NCI-H2227 treated with DMSO at 0.1 percent for 48 hours (cell line): ENCODE results near the gene OTOGL.
"Not testable (repeated sequence)": the region's sequence is repeated elsewhere in the genome, so short reads cannot be mapped to it uniquely, and the experiment has no call there.

Experiments
- DNase-seq: peaks from one replicate; lab custom pipeline; 2025; lab: John Stamatoyannopoulos, UW

Gene OTOGL, protein sequence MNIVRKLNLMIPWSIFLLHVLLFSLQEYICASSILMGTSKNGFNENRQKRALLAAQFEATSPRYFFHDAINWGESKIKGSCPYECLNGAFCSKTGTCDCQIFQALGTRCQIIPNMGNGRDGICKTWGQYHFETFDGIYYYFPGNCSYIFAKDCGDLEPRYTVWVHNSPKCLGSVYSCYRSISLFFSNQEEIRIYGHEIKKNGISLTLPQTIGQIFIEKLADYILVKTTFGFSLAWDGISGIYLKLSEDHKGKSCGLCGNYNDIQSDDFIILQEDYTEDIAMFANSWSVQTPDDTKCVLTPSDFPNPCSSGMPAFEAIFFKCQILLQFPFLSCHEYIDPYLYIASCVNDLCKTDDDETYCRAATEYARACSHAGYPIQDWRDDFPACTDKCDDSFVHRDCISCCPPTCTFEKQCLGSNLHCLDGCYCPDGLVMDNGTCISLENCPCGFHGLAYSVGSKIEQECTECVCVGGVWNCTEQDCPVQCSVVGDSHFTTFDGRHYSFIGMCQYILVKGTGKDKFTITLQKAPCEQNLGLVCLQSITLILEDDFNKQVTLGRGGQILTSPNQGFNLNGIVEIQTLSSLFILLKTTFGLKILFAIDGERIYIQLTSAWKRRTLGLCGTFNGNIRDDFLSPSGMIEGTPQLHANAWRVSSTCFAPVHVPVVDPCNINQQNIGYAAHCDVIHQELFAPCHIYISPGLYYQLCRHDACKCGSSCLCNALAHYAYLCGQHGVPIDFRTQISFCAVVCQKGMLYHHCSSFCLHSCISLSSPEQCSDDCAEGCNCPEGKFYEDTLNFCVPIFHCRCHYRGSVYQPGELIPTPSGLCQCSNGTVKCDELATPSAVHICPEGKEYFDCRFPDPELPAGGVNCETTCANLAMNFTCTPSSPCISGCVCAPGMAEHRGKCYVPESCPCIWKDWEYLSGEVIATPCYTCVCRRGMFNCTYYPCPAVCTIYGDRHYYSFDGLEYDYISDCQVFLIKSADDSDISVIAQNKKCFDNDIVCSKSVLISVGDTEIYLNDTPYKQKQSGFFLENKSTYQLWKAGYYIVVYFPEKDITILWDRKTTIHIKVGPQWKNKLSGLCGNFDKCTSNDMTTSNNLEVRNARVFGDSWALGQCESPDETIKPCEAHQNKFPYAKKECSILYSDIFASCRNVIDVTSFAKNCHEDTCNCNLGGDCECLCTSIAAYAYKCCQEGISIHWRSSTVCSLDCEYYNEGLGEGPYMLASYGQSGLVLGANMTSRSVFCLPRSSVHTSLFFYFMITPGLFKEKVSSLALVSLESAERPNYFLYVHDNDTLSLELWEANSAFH (N-terminal part only)

GRCh38 chr12:80099259-80099658, at the start of gene OTOGL:
TSS of gene OTOGL (plus strand) at chr12:80099537. CDS start at chr12:80209432, 109,895 bp downstream.
- DNase-seq: peak; percentile 32

- DNase-seq: no peak
Measured at GRCh38 chr12:80050236-80050635, 49.1 kb upstream of the OTOGL start.

DNA sequence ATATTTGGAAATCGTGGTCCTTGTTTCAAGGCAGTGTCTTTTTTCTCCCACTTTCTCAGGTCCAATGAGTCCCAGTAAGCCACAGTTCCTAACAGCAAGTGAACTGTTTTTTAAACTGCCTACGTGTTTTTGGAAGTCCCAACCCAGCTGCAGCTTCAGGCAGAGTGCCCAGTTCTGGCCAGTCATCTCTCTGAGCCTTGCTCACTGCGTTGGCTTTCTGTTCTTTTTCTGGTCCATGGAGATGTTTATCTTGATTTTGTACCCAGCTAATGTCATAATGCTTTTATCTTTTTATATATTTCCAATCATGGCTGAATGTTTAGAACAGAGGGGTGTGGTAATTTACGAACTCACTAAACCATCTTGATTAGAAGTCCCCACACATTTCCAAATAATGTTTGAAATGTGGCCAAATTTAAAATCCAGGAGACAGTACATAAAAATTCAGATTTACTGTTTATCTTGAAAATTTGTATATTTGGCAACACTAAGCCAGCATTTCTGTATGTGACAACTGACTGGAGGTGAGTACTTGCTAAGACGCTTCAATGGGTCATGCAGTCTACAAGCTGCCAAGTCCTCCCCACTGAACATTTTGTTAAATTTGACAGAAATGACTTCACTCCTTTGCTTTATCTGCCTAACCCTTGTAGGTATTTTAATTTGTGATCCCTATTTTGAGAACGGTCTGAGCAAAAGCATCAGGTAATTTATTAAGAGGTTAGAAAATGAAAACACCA, 46.1 kb upstream of the OTOGL start:
- no peak for DNase-seq

GRCh38 chr12:80056232-80056631, 43.1 kb upstream of the OTOGL start:
- DNase-seq: no peak

GRCh38 chr12:80056845-80057244, 42.5 kb upstream of the OTOGL start:
- no peak for DNase-seq

DNA sequence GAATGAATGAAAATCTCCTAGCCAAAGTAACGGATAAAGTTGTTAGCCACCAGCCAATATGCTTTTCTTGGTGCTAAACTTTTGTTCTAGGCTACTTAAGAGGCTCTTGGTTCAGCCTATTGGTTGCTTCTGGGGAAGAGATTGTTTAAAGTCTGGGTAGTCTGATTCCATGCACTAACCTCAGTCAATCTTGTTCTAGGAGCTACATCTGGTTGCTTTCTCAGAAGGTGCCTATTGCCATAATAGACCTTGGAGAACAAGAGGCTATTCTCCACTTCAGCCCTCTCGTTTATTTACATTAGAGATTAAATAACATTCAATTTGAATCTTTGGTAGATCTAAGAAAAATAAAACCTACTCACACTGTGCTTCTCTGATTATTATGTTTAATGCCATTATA, 40.8 kb upstream of the OTOGL start:
- no peak for DNase-seq

- DNase-seq: no peak
Measured at GRCh38 chr12:80059102-80059501, 40.2 kb upstream of the OTOGL start.

DNA sequence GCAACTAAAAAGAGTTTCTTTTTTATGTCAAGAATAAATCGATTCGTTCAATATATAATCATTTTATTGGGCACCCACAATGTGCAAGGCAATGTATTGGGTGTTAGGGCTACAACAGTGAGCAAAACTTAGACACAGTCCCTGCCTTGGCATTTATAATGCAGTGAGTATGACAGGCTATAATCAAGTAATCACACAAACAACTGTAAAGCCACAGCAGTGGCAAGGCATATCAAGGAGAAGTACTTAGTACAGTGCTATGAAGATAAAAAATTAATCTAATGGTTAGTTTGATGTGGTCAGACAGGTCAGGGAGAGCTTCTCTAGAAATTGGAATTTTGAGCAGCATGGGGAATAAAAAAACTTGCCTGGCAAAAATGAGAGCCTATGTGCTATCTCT, 39.5 kb upstream of the OTOGL start:
- DNase-seq: peak; percentile 91

DNA sequence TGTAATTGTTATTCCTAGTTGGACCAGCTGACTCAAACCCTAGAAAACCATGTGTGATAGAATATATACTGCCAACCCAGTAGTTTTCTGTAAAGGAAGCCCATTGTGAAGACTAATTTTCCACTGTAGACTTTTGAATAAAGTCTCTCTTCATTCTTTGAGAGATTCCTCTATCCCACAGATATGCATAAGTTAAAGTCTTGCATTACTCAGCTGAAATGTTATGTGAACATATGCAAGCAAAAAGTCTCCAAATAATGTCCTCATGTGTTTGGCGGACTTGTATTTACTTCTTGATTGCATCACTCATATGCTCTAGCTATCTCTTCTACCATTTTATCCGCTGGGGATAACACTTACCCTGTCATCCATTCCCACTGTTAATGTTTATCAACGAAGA, 35.1 kb upstream of the OTOGL start:
- DNase-seq: no peak

GRCh38 chr12:80064951-80065350, 34.4 kb upstream of the OTOGL start:
- DNase-seq: no peak

DNA sequence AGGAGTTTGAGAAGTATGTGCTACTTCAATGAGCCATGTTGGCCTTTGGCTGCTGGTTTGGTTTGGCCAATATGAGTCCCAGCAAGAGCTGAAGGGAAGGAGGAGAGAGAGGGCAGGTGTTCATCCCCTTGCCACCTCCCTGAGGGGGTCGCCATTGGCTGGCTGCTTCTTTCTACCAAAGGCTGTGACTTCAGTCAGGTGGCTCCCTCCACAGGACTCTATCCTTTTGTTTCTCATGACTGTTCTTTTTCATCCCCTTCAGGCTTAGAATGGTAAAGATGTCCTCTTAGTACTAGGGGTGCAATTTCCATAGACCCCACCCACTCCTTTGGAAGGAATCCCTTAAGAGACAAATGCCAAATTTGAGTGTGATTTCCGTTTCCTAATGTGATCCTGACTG, 31.2 kb upstream of the OTOGL start:
- DNase-seq: no peak

- not testable (repeated sequence) for DNase-seq
Measured at GRCh38 chr12:80083892-80084614, 15.3 kb upstream of the OTOGL start.

- peak; percentile 40 for DNase-seq
Measured at GRCh38 chr12:80086025-80086424, 13.3 kb upstream of the OTOGL start.

DNA sequence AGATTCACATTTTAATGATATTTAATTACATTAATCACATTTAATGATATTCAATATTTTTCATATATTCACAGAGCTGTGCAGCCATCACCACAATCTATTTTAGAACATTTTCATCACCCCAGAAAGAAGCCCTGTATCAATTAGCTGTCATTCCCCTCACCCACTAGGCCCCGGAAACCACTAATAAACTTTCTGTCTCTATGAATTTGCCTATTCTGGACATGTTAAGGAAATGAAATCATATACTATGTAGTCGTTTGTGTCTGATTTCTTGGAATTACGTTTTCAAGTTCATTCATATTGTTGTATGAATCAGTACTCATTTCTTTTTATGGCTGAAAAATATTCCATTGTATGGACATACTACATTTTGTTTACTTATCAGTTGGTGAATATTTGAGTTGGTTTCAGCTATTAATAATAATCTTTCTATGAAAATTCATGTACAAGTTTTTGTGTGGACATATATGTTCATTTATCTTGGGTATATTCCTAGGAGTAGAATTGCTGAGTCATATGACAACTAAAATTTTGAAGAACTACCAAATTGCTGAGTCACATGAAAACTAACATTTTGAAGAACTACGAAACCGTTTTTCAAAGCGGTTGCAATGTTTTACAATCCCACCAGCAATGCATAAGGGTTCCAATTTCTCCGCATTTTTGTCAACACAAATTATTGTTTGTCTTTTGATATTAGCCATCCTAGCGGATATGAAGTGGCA, 11.7 kb upstream of the OTOGL start:
- DNase-seq: no peak

- DNase-seq: no peak
Measured at GRCh38 chr12:80100591-80100990, 1.3 kb downstream of the OTOGL start.

DNA sequence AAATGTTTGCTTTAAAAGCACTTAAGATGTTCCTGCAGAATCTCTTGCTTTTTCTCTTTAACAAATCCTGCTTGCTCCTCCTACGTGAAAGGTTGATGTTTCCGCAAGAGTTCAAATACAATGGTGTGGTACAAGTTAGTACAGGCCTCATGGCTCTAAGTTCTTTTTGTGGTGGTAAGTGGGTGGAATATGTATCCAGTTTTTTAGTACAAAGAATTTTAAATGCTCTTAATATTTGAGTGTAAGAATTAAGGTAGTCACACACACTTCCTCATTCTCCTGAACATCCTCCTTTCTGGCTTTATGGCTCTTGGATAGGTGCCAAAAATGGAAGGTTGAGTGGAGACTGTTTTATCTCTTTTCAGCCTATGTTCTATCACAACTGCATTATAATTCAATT, 1.8 kb downstream of the OTOGL start:
- peak; percentile 32 for DNase-seq

- DNase-seq: no peak
Measured at GRCh38 chr12:80107221-80107620, 7.9 kb downstream of the OTOGL start.

DNA sequence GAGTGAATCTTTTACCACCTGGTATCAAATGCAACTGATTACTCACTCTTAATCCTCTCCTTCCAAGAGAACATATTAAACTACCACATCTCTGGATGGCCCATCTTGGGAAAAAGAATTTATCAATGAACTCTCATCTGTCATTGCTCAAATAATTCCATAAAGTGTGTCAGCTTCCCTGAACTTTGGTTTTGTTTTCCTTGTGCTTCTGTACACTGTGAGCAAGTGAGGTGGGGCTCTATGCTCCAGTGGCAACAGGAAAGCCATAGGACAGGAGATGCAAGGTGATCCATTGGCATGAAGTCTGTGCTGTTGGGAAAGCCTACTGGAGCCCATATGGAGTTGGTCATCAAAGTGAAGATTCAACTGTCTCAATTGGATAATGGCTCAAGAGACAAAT, 17.4 kb downstream of the OTOGL start:
- no peak for DNase-seq

DNA sequence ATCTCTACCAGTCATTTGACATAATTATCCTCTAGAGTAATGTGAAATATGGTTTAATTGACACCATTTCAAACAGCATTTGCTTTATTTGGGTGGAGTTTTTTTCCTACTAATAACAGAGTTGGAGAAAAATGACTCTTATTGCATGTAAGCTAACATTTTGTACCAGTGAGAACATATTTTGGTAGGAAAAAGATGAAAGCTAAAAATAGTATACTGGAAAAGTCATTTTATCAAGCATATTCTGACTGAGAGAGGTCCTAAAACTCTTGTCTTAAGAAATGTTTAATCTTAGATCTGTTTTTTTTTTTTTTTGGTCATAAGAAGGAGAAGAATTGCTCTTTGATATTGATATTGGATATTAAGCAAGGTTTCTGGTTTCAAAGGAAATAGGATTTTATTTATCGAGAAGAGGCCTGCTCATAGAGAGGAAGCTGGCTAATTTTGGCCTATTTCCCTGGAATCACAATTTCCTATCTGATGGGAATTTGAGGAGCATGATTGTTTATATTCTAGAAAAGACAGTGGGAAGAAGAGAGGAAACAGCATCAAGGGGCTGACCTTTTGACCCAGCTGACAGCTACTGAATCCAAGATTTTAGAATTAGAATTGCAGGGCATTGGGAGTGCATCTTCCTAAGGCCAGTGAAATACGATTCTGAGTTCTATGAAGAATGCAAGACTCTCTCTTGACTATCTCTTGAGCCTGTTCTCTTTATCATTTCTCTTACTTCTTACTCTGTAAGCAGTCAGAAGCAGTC, 19.4 kb downstream of the OTOGL start:
- no peak for DNase-seq
